SH-SY5Y (cell line): Measurements from ENCODE around the gene FAM161A.

Experiments
- GATA2 ChIP-seq: IDR thresholded peaks from 2 replicates; pipeline ENCODE4 v1.6.1; 2011; ENCODE audit warnings: mild to moderate bottlenecking, low read depth, low read length
- GATA3 ChIP-seq: IDR thresholded peaks from 2 replicates; pipeline ENCODE4 v1.6.1; 2011; ENCODE audit warnings: low read depth, mild to moderate bottlenecking, low read length, moderate library complexity

DNA sequence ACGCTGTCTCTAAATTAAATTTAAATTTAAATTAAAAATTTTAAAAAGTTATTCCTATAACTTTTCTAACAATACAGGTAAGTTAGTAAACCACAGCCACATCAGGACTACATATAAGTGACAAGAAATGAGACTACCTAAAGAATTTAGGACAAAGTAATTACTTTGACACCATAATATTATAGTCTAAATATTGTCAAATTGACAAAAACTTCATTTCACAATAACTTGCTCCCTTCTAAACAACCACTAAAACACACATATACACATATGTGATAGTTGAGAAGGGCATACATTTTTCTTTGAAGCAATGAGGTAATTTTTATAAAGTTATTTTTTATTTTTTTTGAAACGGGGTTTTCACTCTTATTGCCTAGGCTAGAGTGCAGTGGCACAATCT, 31.6 kb downstream of the FAM161A start:
- no peak for TF ChIP-seq GATA2
- TF ChIP-seq GATA3, result no peak
